Ishikawa (cell line): Measurements from ENCODE around the gene LRRC18.

Experiments used
- CEBPB ChIP-seq: IDR thresholded peaks from 2 replicates; pipeline ENCODE4 v1.6.1; 2012
- CREB1 ChIP-seq: IDR thresholded peaks from 2 replicates; pipeline ENCODE4 v1.6.1; 2012; ENCODE audit warnings: low read depth
- EGR1 ChIP-seq: IDR thresholded peaks from 2 replicates; pipeline ENCODE4 v1.6.1; 2012
- EP300 ChIP-seq: IDR thresholded peaks from 2 replicates; pipeline ENCODE4 v1.6.1; 2012; ENCODE audit warnings: borderline replicate concordance
- FOXM1 ChIP-seq: IDR thresholded peaks from 2 replicates; pipeline ENCODE4 v1.6.1; 2012; ENCODE audit warnings: low read depth, borderline replicate concordance
- MAX ChIP-seq: IDR thresholded peaks from 2 replicates; pipeline ENCODE4 v1.6.1; 2012
- NFIC ChIP-seq: IDR thresholded peaks from 2 replicates; pipeline ENCODE4 v1.6.1; 2012
- RAD21 ChIP-seq: IDR thresholded peaks from 2 replicates; pipeline ENCODE4 v1.6.1; 2012; ENCODE audit warnings: low read depth
- REST ChIP-seq: IDR thresholded peaks from 2 replicates; pipeline ENCODE4 v1.6.1; 2012; ENCODE audit warnings: low read depth, mild to moderate bottlenecking
- TAF1 ChIP-seq: IDR thresholded peaks from 2 replicates; pipeline ENCODE4 v1.6.1; 2012; ENCODE audit warnings: low read depth, mild to moderate bottlenecking
- TCF12 ChIP-seq: IDR thresholded peaks from 2 replicates; pipeline ENCODE4 v1.6.1; 2012; ENCODE audit warnings: low read depth
- TEAD4 ChIP-seq: IDR thresholded peaks from 2 replicates; pipeline ENCODE4 v1.6.1; 2012
- USF1 ChIP-seq: IDR thresholded peaks from 2 replicates; pipeline ENCODE4 v1.6.1; 2012
- YY1 ChIP-seq: IDR thresholded peaks from 2 replicates; pipeline ENCODE4 v1.6.1; 2012; ENCODE audit warnings: low read depth
- ZBTB7A ChIP-seq: IDR thresholded peaks from 2 replicates; pipeline ENCODE4 v1.6.1; 2012; ENCODE audit warnings: low read depth

LRRC18 gene

GRCh38 chr10:48976196-48976595, 36.6 kb upstream of the LRRC18 start:
- TF ChIP-seq EGR1 = no peak
- TF ChIP-seq RAD21 = peak; percentile 72

GRCh38 chr10:48974510-48975156, 35.0 kb upstream of the LRRC18 start:
- no peak for TF ChIP-seq CREB1
- no peak for TF ChIP-seq TCF12
- no peak for TF ChIP-seq MAX
- TF ChIP-seq EGR1 = no peak
- TF ChIP-seq REST = no peak
- TF ChIP-seq CEBPB = no peak
- TF ChIP-seq FOXM1 = no peak
- no peak for TF ChIP-seq YY1
- TF ChIP-seq NFIC = no peak
- TF ChIP-seq ZBTB7A = no peak
- TF ChIP-seq RAD21 = no peak
- TF ChIP-seq USF1 = no peak
- no peak for TF ChIP-seq EP300

GRCh38 chr10:48973065-48973464, 33.4 kb upstream of the LRRC18 start:
- TF ChIP-seq EGR1 = no peak
- no peak for TF ChIP-seq CEBPB
- TF ChIP-seq RAD21 = no peak
- no peak for TF ChIP-seq USF1
- TF ChIP-seq TAF1 = no peak
- TF ChIP-seq NFIC = no peak
- TF ChIP-seq REST = no peak
- TF ChIP-seq YY1 = no peak

GRCh38 chr10:48970654-48971053, 31.0 kb upstream of the LRRC18 start:
- no peak for TF ChIP-seq TEAD4
- TF ChIP-seq CREB1 = no peak
- TF ChIP-seq EGR1 = no peak
- no peak for TF ChIP-seq YY1
- TF ChIP-seq REST = no peak
- no peak for TF ChIP-seq TAF1
- TF ChIP-seq MAX = no peak
- TF ChIP-seq ZBTB7A = no peak
- no peak for TF ChIP-seq CEBPB
- TF ChIP-seq FOXM1 = no peak
- TF ChIP-seq NFIC = no peak
- TF ChIP-seq EP300 = no peak
- TF ChIP-seq TCF12 = no peak
- no peak for TF ChIP-seq RAD21
- TF ChIP-seq USF1 = no peak

GRCh38 chr10:48970046-48970445, 30.4 kb upstream of the LRRC18 start:
- TF ChIP-seq USF1 (no peak), EGR1 (no peak), FOXM1 (no peak), EP300 (no peak), TCF12 (no peak), CREB1 (no peak), CEBPB (no peak)
